ENCODE results near the gene FCHSD2.
"Not testable (repeated sequence)": the region's sequence is repeated elsewhere in the genome, so short reads cannot be mapped to it uniquely, and the experiment has no call there.

FCHSD2 gene

GRCh38 chr11:73116636-73117035, 25.5 kb downstream of the FCHSD2 start:
- DNase-seq, result no peak

DNA sequence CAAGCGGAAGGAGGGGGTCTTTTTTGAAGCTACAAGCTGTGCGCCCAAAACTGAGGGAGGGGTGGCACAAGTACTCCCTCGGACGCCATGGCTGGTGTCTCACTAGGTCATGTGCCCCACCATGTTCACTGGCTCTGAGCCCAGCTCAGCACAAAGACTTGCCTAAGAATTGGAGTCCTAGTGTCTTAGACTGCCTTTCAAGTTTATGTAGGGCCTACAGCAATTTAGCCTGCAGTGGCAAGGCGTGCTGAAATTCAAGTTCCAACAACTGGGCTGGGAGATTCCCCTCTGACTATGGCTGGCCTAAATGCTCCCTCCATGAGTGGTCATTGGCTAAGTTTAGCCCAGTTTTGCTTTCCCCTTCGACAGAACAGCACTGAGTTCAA, 27.3 kb downstream of the FCHSD2 start:
- DNase-seq, result no peak

- no peak for DNase-seq
These were observed 27.8 kb downstream of the FCHSD2 start for GRCh38 chr11:73114110-73114834.

- DNase-seq, result no peak
These were observed 28.7 kb downstream of the FCHSD2 start for GRCh38 chr11:73113426-73113825.

DNA sequence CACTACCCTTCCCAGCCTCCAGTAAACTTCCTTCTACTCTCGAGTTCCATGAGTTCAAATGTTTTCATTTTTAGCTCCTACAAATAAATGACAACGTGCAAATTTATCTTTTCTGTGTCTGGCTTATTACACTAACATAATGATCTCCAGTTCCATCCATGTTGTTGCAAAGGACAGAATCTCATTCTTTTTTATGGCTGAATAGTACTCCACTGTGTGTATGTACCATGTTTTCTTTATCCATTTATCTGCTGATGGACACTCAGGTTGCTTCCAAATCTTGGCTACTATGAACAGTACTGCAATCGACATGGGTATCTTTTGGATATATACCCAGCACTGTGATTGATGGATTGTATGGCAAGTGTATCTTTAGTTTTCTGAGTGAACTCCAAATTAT, 34.5 kb downstream of the FCHSD2 start:
- no peak for DNase-seq

- no peak for DNase-seq
These were observed 35.8 kb downstream of the FCHSD2 start for GRCh38 chr11:73106347-73106746.

- DNase-seq, result no peak
These were observed 41.5 kb downstream of the FCHSD2 start for GRCh38 chr11:73100578-73100977.

DNA sequence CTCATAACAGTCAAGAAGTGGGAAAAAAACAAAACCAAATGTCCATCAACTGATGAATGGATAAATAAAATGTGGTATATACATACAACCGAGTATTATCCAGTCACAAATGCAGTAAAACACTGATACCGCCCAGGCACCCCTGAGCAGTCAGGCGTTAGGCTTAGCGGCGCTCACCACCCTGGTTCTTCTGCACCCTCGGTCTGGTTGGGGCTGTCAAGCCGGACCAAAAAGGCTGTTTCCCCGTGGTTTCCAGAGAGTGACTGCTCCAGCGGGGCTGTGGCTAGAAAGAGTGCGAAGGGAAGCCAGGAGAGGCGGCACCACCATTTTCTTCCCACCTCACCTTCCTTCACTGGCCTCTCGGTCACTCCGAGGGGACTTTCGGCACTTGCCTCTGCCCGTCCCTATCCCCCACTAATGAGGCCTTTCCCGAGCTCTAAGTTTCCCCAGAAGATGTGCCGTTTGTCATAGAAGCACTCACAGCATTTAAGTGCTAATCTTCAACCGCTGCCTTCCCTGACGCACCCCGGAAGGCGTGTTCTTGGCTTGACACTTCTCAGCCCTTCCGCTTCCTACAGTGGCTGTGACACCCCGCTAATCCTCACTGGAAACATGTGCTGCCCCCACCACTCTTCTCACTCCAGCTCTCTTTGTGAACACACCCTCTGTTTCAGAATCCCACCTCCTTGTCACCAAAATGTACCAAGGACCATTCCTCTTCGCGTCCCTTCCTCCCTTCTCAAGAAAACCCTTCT, 42.4 kb downstream of the FCHSD2 start:
- no peak for DNase-seq

GRCh38 chr11:73095613-73096012, 46.5 kb downstream of the FCHSD2 start:
- DNase-seq, result no peak

DNA sequence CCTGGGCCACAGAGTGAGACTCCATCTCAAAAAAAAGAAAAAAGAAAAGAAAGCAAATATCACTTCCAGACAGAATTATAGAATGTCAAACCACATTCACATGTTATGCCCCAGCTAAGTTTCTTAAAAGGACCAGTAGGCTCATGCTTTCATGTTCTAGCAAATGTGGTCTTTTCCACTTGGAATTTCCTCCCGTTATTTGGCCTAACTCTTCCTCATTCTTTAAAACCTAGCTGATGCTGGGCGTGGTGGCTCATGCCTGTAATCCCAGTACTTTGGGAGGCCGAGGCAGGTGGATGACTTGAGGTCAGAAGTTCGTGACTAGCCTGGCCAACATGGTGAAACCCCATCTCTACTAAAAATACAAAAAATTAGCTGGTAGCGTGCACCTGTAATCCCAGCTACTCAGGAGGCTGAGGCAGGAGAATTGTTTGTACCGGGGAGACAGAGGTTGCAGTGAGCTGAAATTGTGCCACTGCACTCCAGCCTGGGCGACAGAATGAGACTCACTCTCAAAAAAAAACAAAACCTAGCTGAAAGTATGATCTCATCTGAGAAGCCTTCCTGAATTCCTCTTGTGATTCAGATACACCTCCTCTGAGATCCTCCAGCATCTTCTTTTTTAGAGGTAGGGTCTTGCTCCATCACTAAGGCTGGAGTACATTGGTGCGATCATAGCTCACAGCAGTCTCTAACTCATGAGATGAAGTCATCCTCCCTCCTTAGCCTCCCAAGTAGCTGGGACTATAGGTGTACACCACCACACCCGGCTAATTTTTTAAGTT, 50.4 kb downstream of the FCHSD2 start:
- DNase-seq, result no peak

DNA sequence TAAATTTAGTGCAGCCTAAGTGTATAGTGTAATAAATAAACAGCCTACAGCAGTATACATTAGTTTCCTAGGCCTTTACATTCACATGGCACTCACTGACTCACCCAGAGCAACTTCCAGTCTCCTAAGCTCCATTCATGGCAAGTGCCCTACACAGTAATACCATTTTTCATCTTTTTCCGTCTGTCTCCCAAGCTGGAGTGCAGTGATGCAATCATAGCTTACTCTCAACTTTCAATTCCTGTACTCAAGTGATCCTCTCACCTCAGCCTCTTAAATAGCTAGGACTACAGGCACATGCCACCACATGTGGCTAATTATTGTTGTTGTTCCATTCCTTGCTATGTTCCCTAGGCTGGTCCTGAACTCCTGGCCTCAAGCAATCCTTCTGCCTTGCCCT, 54.4 kb downstream of the FCHSD2 start:
- DNase-seq, result no peak

DNA sequence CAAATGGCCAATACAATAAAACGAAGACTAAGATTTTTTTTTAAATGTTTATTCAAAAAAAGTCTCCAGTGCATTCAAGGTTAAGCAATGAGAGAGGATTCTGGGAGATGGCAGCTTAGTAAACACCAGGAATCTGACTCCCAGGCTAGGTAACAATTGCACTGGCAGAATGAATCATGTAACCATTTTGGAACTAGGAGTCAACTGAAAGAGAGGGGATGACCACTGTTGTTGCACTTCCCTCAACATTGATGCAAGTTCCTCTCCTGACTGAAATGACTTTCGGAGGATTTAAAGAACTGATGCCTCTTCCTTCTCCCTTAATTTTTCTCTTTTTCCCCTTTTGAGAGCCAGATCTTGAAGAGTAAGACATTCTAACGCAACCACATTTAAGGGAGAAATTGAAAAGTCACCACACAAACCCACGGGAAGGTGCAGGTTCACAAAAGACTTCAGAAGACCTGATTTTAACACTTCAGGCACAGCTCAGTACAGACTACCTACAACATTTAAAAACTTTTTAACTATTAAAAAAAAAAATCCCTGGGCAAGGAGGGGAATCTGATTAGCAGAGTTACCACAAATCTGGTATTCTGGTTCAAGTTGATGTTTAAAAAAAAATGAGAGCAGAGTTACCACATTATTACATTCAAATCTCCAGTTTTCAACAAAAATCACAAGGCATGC, 56.8 kb downstream of the FCHSD2 start:
- no peak for DNase-seq

DNA sequence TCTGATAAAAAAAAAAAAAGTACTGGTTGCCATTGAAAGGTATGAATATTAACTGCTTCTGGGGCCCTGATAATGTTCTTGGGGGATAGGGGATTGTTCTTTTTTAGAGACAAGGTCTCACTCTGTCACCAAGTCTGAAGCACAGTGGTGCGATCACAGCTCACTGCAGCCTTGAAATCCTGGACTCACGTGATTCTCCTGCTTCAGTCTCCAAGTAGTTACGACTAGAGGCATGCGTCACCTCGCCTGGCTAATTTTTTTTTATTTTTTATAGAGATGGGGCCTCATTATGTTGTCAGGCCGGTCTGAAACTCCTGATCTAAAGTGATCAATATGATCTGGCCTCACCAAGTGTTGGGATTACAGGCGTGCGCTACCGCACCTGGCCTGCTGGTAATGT, 63.5 kb downstream of the FCHSD2 start:
- DNase-seq, result no peak

- DNase-seq, result no peak
These were observed 64.7 kb downstream of the FCHSD2 start for GRCh38 chr11:73077454-73077853.

DNA sequence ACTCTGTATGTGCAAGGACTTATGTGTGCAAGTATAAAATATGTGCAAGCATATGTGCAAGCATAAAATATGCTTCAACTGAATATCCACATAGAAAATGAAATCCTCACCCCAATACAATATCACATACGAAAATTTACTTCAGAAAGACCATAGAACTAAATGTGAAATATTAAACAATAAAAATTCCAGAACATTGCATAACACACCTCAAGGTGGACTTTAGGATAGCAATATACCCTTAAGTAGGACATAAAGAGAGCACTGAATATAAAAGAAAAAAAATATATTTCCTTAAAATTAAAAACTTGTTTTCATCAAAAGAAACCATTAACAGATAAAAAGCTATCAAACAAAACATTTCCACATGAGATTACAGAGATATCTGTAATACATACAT, 67.8 kb downstream of the FCHSD2 start:
- no peak for DNase-seq

GRCh38 chr11:73072935-73073481, 69.1 kb downstream of the FCHSD2 start:
- DNase-seq, result peak; percentile 12

DNA sequence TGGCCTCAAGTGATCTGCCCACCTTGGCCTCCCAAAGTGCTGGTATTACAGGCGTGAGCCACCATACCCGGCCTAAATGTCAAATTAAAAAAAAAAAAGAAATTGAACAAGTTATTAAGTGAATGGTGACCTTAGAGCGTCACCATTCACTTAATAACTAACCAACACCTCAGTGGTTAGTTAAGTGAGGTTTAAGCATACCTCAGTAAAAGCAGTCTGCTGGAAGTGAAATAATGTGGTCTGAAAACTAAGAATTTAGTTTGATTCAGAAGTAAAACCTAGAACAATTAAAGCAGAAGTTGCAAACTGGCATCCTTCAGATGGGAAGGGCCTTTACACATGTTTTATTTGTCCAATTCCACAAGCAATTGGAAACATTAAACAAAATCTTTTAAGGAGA, 71.5 kb downstream of the FCHSD2 start:
- DNase-seq, result no peak

- DNase-seq, result not testable (repeated sequence)
These were observed 80.2 kb downstream of the FCHSD2 start for GRCh38 chr11:73061857-73062424.

GRCh38 chr11:73061434-73061833, 80.7 kb downstream of the FCHSD2 start:
- not testable (repeated sequence) for DNase-seq

DNA sequence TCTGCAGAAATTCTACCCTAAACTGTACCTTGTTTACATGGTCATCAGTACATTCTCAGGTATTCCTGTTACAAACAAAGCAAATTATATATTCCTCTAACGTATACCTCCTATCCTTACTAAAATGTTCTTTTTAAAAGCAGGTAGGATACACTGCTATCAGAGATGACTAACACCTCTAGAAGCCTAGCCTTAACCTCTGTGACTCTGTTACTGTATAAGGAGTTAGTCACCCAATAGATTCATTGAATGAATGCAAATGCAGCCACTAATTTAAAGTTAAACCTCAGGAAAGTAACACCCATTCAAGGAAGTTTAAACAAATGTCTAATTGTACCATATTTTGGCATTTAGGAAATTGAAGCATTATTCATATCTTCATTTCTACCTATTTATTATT, 82.2 kb downstream of the FCHSD2 start:
- no peak for DNase-seq

DNA sequence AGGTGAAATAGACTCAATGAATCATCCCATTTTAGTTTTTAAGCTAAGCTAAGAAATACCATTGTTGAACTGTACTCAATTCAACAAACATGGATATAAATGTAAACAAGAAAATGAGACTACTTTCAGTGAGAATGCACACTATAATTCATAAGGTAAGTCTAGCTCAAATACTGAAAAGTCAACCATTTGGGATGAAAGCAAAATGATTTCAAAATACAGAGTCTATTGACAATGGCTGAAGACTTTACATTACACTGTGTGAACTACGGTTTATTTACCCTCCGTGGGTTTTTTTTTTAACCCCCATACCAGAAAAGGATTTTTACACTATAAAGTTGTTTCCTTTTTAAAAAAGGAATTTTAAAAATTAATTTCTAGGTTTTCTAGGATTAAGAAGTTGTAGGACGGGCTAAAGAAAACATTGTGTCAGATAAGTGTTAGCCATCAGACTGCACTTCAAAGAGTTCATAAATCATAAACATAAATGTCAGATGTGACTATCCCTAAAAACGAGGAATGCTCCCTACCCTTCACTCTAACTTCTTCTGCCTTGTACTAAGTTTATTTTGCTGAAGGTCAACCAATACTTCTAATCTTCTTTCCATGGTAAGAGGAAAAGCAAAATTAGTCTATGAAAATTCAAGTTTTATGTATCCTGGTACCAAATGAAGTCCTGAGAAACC, 83.0 kb downstream of the FCHSD2 start:
- DNase-seq, result no peak
